GM12878 (cell line): Measurements from ENCODE around the gene GUK1.

Source experiments
- EP300 ChIP-seq, 2 experiments: fragments of 150-350 bp in 1 of 2; IDR thresholded peaks; 2 replicates each; pipeline ENCODE4 v1.6.1; 2011 to 2012; ENCODE audit warnings: low read depth in 2 of 2, low read length in 2 of 2, borderline replicate concordance in 1 of 2, improper control_type of control experiment in 1 of 2, inconsistent platforms in 1 of 2; ENCODE audit not compliant: control insufficient read depth in 1 of 2
- EZH2 ChIP-seq: IDR thresholded peaks from 2 replicates; pipeline ENCODE4 v1.6.1; 2012; ENCODE audit warnings: low read depth, mild to moderate bottlenecking, control low read depth, inconsistent platforms, low read length, borderline replicate concordance; ENCODE audit not compliant: control insufficient read depth
- MEF2A ChIP-seq: IDR thresholded peaks from 2 replicates; pipeline ENCODE4 v1.6.1; 2011; ENCODE audit warnings: low read depth, mild to moderate bottlenecking, low read length, moderate library complexity; ENCODE audit not compliant: insufficient read depth
- POLR2AphosphoS5 ChIP-seq: IDR thresholded peaks from 2 replicates; pipeline ENCODE4 v1.6.1; 2011; ENCODE audit warnings: mild to moderate bottlenecking, low read length, inconsistent platforms
- SP1 ChIP-seq: IDR thresholded peaks from one replicate; pipeline ENCODE4 v1.6.1; 2011; ENCODE audit warnings: low read depth, low read length
- SREBF1 ChIP-seq: IDR thresholded peaks from 2 replicates; pipeline ENCODE4 v1.6.1; 2012; ENCODE audit warnings: mild to moderate bottlenecking, low read length
- SREBF2 ChIP-seq: IDR thresholded peaks from 2 replicates; pipeline ENCODE4 v1.6.1; 2012; ENCODE audit warnings: mild to moderate bottlenecking, low read length
- ZNF217 ChIP-seq: fragments of 450-650 bp; IDR thresholded peaks from 2 replicates; pipeline ENCODE4 v1.6.1; 2017; ENCODE audit warnings: antibody characterized with exemption, mild to moderate bottlenecking
- ZNF384 ChIP-seq: IDR thresholded peaks from 2 replicates; pipeline ENCODE4 v1.6.1; 2012; ENCODE audit warnings: low read depth, mild to moderate bottlenecking, low read length, improper control_type of control experiment, borderline replicate concordance
- TF ChIP-seq, protein P1 (sequence below), 3 experiments: IDR thresholded peaks in 2 of 3; conservative IDR thresholded peaks in 1 of 3; 2 replicates each; pipeline ENCODE4 v1.5.1; 2011; ENCODE audit warnings: low read depth in 3 of 3, low read length in 3 of 3, mild to moderate bottlenecking in 3 of 3, control low read depth in 2 of 3, moderate library complexity in 2 of 3, inconsistent platforms in 1 of 3, mixed read lengths in 1 of 3; ENCODE audit not compliant: control insufficient read depth in 2 of 3, insufficient read depth in 1 of 3; ENCODE audit errors: extremely low read depth in 1 of 3
- TF ChIP-seq, protein P2 (sequence below): IDR thresholded peaks from 2 replicates; pipeline ENCODE4 v1.6.1; 2011; ENCODE audit warnings: mild to moderate bottlenecking, low read depth, low read length, moderate library complexity; ENCODE audit not compliant: insufficient replicate concordance
- TF ChIP-seq, protein P3 (sequence below): IDR thresholded peaks from 2 replicates; pipeline ENCODE4 v1.6.1; 2011; ENCODE audit warnings: borderline replicate concordance, low read depth, mild to moderate bottlenecking, moderate library complexity, mixed read lengths, low read length; ENCODE audit not compliant: insufficient read depth; ENCODE audit errors: extremely low read length
- TF ChIP-seq, protein P4 (sequence below): fragments of 450-650 bp; IDR thresholded peaks from 2 replicates; pipeline ENCODE4 v1.6.1; 2018; ENCODE audit warnings: borderline replicate concordance, mild to moderate bottlenecking; ENCODE audit not compliant: partially characterized antibody

DNA sequence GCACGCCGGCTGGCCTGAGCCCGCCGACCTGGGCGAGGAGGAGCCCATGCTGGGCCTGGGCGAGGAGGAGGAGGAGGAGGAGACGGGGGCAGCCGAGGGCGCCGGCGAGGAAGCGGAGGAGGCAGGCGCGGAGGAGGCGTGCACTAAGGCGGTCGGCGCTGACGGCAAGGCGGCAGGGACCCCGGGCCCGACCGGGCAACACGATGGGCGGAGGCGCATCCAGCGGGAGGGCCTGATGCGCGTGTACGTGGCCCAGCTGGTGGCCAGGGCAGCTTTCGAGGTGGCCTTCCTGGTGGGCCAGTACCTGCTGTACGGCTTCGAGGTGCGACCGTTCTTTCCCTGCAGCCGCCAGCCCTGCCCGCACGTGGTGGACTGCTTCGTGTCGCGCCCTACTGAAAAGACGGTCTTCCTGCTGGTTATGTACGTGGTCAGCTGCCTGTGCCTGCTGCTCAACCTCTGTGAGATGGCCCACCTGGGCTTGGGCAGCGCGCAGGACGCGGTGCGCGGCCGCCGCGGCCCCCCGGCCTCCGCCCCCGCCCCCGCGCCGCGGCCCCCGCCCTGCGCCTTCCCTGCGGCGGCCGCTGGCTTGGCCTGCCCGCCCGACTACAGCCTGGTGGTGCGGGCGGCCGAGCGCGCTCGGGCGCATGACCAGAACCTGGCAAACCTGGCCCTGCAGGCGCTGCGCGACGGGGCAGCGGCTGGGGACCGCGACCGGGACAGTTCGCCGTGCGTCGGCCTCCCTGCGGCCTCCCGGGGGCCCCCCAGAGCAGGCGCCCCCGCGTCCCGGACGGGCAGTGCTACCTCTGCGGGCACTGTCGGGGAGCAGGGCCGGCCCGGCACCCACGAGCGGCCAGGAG is 18.3 kb downstream of the GUK1 start:
- TF ChIP-seq, protein P1, sequence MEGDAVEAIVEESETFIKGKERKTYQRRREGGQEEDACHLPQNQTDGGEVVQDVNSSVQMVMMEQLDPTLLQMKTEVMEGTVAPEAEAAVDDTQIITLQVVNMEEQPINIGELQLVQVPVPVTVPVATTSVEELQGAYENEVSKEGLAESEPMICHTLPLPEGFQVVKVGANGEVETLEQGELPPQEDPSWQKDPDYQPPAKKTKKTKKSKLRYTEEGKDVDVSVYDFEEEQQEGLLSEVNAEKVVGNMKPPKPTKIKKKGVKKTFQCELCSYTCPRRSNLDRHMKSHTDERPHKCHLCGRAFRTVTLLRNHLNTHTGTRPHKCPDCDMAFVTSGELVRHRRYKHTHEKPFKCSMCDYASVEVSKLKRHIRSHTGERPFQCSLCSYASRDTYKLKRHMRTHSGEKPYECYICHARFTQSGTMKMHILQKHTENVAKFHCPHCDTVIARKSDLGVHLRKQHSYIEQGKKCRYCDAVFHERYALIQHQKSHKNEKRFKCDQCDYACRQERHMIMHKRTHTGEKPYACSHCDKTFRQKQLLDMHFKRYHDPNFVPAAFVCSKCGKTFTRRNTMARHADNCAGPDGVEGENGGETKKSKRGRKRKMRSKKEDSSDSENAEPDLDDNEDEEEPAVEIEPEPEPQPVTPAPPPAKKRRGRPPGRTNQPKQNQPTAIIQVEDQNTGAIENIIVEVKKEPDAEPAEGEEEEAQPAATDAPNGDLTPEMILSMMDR (IDR thresholded peaks at IDR 0.05 in 2 of 3, conservative IDR thresholded peaks at IDR 0.05 in 1 of 3; ENCODE audit: control insufficient read depth in 2 of 3, extremely low read depth in 1 of 3, insufficient read depth in 1 of 3, low read depth in 3 of 3, low read length in 3 of 3), result no peak
- TF ChIP-seq MEF2A (no peak), EP300 (IDR thresholded peaks at IDR 0.05; ENCODE audit: borderline replicate concordance in 1 of 2, control insufficient read depth in 1 of 2, low read depth in 2 of 2, low read length in 2 of 2) (no peak), SP1 (no peak), POLR2AphosphoS5 (no peak), ZNF384 (no peak), ZNF217 (no peak), SREBF1 (no peak), EZH2 (no peak), SREBF2 (no peak)
- TF ChIP-seq, protein P2, sequence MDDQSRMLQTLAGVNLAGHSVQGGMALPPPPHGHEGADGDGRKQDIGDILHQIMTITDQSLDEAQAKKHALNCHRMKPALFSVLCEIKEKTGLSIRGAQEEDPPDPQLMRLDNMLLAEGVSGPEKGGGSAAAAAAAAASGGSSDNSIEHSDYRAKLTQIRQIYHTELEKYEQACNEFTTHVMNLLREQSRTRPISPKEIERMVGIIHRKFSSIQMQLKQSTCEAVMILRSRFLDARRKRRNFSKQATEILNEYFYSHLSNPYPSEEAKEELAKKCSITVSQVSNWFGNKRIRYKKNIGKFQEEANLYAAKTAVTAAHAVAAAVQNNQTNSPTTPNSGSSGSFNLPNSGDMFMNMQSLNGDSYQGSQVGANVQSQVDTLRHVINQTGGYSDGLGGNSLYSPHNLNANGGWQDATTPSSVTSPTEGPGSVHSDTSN, result no peak
- TF ChIP-seq, protein P3, sequence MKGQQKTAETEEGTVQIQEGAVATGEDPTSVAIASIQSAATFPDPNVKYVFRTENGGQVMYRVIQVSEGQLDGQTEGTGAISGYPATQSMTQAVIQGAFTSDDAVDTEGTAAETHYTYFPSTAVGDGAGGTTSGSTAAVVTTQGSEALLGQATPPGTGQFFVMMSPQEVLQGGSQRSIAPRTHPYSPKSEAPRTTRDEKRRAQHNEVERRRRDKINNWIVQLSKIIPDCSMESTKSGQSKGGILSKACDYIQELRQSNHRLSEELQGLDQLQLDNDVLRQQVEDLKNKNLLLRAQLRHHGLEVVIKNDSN, result no peak
- TF ChIP-seq, protein P4, sequence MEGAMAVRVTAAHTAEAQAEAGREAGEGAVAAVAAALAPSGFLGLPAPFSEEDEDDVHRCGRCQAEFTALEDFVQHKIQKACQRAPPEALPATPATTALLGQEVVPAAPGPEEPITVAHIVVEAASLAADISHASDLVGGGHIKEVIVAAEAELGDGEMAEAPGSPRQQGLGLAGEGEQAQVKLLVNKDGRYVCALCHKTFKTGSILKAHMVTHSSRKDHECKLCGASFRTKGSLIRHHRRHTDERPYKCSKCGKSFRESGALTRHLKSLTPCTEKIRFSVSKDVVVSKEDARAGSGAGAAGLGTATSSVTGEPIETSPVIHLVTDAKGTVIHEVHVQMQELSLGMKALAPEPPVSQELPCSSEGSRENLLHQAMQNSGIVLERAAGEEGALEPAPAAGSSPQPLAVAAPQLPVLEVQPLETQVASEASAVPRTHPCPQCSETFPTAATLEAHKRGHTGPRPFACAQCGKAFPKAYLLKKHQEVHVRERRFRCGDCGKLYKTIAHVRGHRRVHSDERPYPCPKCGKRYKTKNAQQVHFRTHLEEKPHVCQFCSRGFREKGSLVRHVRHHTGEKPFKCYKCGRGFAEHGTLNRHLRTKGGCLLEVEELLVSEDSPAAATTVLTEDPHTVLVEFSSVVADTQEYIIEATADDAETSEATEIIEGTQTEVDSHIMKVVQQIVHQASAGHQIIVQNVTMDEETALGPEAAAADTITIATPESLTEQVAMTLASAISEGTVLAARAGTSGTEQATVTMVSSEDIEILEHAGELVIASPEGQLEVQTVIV, result no peak
